GM23248 (cell line): Measurements from ENCODE around the gene PSPC1. TPM values are rescaled to one million over a fixed set of nuclear protein-coding genes. Genes with fewer than 3 reads are reported as not detected.

ENCODE experiments used
- DNase-seq: peaks from one replicate; pipeline ENCODE4 v3.0.0-alpha.2; 2015
- H2AFZ ChIP-seq: fragments of 200-600 bp; sonication (generic); 2 replicates; pipeline ENCODE4 v1.6.1; 2016; ENCODE audit warnings: antibody characterized with exemption
- H3F3A ChIP-seq: fragments of 200-600 bp; sonication (generic); 2 replicates; pipeline ENCODE4 v1.6.1; 2016; ENCODE audit warnings: mild to moderate bottlenecking, antibody characterized with exemption, mixed run types; ENCODE audit not compliant: insufficient read depth
- H3K27ac ChIP-seq: fragments of 200-600 bp; sonication (generic); 2 replicates; pipeline ENCODE4 v1.5.1; 2016; ENCODE audit warnings: mild to moderate bottlenecking
- H3K27me3 ChIP-seq: fragments of 200-600 bp; sonication (generic); replicated peaks from 2 replicates; pipeline ENCODE4 v1.6.1; 2016; ENCODE audit warnings: mild to moderate bottlenecking; ENCODE audit not compliant: insufficient read depth
- H3K36me3 ChIP-seq: fragments of 200-600 bp; sonication (generic); 2 replicates; pipeline ENCODE4 v1.6.1; 2016; ENCODE audit warnings: low read depth, mild to moderate bottlenecking
- H3K4me1 ChIP-seq: fragments of 200-600 bp; sonication (generic); 2 replicates; pipeline ENCODE4 v1.6.1; 2016; ENCODE audit warnings: mild to moderate bottlenecking; ENCODE audit not compliant: insufficient read depth
- H3K4me2 ChIP-seq: fragments of 200-600 bp; sonication (generic); one replicate; pipeline ENCODE4 v1.6.1; 2016; ENCODE audit warnings: mild to moderate bottlenecking; ENCODE audit not compliant: unreplicated experiment
- H3K4me3 ChIP-seq: fragments of 200-600 bp; sonication (generic); 2 replicates; pipeline ENCODE4 v1.5.1; 2016; ENCODE audit warnings: mild to moderate bottlenecking
- H3K79me2 ChIP-seq: fragments of 200-600 bp; sonication (generic); 2 replicates; pipeline ENCODE4 v1.6.1; 2016; ENCODE audit warnings: mild to moderate bottlenecking; ENCODE audit not compliant: insufficient read depth
- H3K9ac ChIP-seq: fragments of 200-600 bp; sonication (generic); 2 replicates; pipeline ENCODE4 v1.6.1; 2016; ENCODE audit warnings: mild to moderate bottlenecking
- H3K9me2 ChIP-seq: fragments of 200-600 bp; sonication (generic); 2 replicates; pipeline ENCODE4 v1.6.1; 2016; ENCODE audit warnings: mixed run types, mild to moderate bottlenecking, moderate library complexity; ENCODE audit not compliant: insufficient read depth
- H3K9me3 ChIP-seq: fragments of 200-600 bp; sonication (generic); one replicate; pipeline ENCODE4 v1.6.1; 2017; ENCODE audit warnings: low read depth
- H4K20me1 ChIP-seq: fragments of 200-600 bp; sonication (generic); 2 replicates; pipeline ENCODE4 v1.6.0; 2016; ENCODE audit not compliant: insufficient read depth
- EZH2 ChIP-seq: fragments of 200-600 bp; sonication (generic); IDR thresholded peaks from 2 replicates; pipeline ENCODE4 v1.6.1; 2018; ENCODE audit warnings: antibody characterized with exemption, mild to moderate bottlenecking; ENCODE audit not compliant: insufficient read depth, poor library complexity, severe bottlenecking
- EZH2phosphoT487 ChIP-seq: fragments of 200-600 bp; sonication (generic); IDR thresholded peaks from 2 replicates; pipeline ENCODE4 v1.6.1; 2018; ENCODE audit warnings: antibody characterized with exemption, moderate library complexity, mild to moderate bottlenecking, low read depth; ENCODE audit not compliant: insufficient read depth
- WGBS, 2 experiments: methylation state at CpG; one replicate each; pipeline ENCODE4 v1.1.6; 2015 to 2017; ENCODE audit warnings: low lambda C conversion rate in 2 of 2, low coverage in 1 of 2; ENCODE audit errors: missing lambda C conversion rate in 2 of 2; 5-methylcytosine and 5-hydroxymethylcytosine counted together
- in situ Hi-C: fragments of 300-500 bp; cut with MboI; formaldehyde crosslinking; loops from 2 replicates; pipeline ENCODE4 v1.15.0; 2020
- polyA plus RNA-seq: library from polyadenylated mRNA; unstranded; fragments of >200 nt; fragmentation: Nextera tagmentation; extraction: Ambion mirVana; gene quantifications from 2 replicates; pipeline ENCODE4 v1.2.1, GENCODE V29; 2016
- total RNA-seq: library from RNA; depleted of rRNA; stranded (reverse); fragments of >200 nt; shearing (Covaris generic); gene quantifications from 2 replicates; pipeline ENCODE4 v1.2.3, GENCODE V29; 2014

PSPC1 gene
- total and polyA plus RNA-seq, 2 experiments from 2014 or later, result 17.2 to 27.9 TPM

DNA sequence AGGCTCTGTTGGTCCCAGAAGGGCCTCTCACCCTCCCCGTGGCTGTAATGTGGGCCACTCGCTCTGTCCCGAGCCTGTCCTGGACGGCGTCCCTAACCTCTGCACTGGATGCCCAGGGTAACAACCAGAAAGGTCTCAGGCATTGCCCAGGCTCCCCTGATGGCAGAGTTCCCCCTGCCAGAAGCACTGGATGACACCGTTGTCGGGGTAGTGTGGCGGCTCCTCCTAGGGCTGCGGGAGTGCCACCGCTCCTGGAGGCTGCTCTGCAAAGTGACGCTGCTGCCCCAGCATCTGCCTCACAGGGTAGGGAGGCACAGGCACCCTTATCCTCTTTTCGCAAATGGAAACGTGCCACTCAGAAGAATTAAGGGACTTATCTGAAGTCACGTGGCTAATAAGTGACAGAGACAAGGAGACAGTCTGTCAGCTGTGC, 117.3 kb downstream of the PSPC1 start:
- Histone ChIP-seq H3K9me2 (no peaks in the 10 kb centered on the region), H3K36me3 (peaks cover 60% of the 10 kb centered on the region), H3K4me3 (no peak overlapping the region), H3F3A (peaks cover 10% of the 10 kb centered on the region; the same call in 1 of the 2 replicates), H3K27me3 (no peaks in the 10 kb centered on the region), H3K79me2 (no peaks in the 10 kb centered on the region), H3K27ac (no peak overlapping the region), H3K9ac (no peak overlapping the region), H4K20me1 (no peaks in the 10 kb centered on the region), H3K4me2 (no peak overlapping the region), H3K4me1 (no peaks in the 10 kb centered on the region), H2AFZ (no peak overlapping the region), H3K9me3 (no peaks in the 10 kb centered on the region)
- WGBS, 2 experiments, result 81% methylated on average over 13 of the region's 14 CpGs
- no peak for DNase-seq
- in situ Hi-C loops, result no loop called here
- TF ChIP-seq EZH2 (no peak), EZH2phosphoT487 (no peak)

DNA sequence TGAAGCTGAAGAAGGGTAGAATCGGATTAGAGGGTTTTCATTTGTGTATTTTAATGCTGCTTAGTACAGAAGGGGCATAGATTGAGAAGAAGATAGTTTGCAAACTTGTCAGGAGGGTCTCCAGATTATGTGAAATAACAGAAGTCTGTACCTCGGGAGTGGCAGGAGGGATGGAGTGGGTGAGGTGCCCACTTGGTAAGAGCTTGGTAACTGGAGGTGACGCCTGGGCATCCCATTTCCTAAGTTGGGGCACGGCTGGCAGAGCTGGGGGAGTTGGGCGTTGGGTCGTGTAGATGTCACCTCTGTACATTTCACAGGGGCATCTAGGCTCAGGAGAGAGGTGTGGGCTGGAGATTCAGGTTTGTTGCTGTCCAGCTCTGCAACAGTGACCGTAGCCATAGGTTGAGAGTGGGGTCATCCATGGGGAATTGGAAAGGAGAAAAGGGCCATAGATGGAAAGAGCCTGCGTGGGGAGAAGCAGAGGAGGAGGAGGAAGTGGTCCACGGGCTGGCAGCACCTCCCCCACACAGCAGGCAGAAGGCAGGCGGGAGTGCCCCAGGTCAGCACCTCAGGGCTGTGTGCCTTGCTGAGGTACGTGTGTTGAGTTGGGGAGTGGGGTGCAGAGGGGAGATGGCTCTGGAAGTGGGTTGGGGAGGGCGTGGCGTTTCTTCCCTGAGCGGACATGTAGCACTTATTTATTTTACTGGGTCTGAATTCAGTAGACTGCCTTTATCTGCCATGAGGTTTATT, 118.1 kb downstream of the PSPC1 start:
- Histone ChIP-seq H4K20me1 (no peaks in the 10 kb centered on the region), H3K9me2 (no peaks in the 10 kb centered on the region), H3K4me1 (no peaks in the 10 kb centered on the region), H3K36me3 (peaks cover 57% of the 10 kb centered on the region), H2AFZ (no peak overlapping the region), H3K9ac (no peak overlapping the region), H3K4me2 (no peak overlapping the region), H3K27ac (no peak overlapping the region), H3F3A (peaks cover 10% of the 10 kb centered on the region; the same call in 1 of the 2 replicates), H3K9me3 (no peaks in the 10 kb centered on the region), H3K27me3 (no peaks in the 10 kb centered on the region), H3K79me2 (no peaks in the 10 kb centered on the region), H3K4me3 (no peak overlapping the region)
- TF ChIP-seq EZH2phosphoT487 (no peak), EZH2 (no peak)
- WGBS, 2 experiments, result 94 to 95% methylated on average over 14 of the region's 14 CpGs
- no peak for DNase-seq
- in situ Hi-C loops, result no loop called here

DNA sequence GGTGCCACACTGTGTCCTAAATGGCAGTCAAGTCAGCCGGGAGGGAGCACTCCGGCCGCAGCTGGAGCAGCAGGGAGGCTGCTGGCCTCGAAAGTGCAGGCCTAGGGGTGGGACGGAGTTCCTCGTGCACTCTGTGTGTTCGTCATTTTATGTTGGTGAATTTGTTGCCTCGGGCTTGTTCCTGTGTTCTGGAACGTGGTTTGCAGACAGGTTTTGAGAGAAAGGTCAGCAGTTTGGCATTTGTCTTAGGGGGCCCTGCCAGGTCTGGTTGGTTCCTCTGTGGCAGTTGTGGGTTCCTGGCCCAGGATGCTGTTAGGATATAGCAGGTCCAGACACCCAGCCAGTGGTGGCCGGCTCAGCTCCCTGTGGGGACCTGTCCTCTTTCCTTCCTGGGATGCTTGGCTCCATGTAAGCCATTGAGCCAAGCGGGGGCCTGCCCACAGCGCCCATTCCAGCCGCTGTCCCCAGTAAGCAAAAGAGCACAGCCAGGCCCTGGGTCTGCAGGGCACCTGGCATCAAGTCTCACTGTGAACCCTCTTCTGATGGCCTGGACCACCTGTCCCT, 119.2 kb downstream of the PSPC1 start:
- Histone ChIP-seq H3K79me2 (no peaks in the 10 kb centered on the region), H3K27ac (no peak overlapping the region), H3K9ac (no peak overlapping the region), H3K9me3 (no peaks in the 10 kb centered on the region), H3K9me2 (no peaks in the 10 kb centered on the region), H3K4me1 (no peaks in the 10 kb centered on the region), H3K36me3 (peaks cover 63% of the 10 kb centered on the region), H3F3A (peaks cover 10% of the 10 kb centered on the region; the same call in 1 of the 2 replicates), H4K20me1 (no peaks in the 10 kb centered on the region), H2AFZ (no peak overlapping the region), H3K4me2 (no peak overlapping the region), H3K4me3 (no peak overlapping the region), H3K27me3 (no peaks in the 10 kb centered on the region)
- DNase-seq, result no peak
- TF ChIP-seq EZH2phosphoT487, result no peak
- TF ChIP-seq EZH2, result no peak
- WGBS, 2 experiments, result 83 to 84% methylated on average over 12 of the region's 13 CpGs
- in situ Hi-C loops, result no loop called here

DNA sequence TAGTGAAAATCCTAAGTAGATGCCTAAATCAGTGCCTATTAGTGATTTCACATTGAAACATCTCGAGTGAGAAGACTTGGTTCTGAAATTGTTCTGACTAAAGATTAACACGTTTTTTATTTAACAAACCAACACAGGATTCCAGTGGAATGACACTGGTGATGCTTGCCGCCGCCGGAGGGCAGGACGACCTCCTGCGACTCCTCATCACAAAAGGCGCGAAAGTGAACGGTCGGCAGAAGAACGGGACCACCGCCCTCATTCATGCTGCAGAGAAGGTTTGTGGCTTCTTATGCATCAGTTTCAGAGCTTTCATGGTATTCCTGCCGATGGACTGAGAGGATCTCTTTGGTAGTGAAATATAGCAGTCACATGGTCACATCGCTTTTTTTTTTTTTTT, 121.2 kb downstream of the PSPC1 start:
- no peak overlapping the region for H2AFZ ChIP-seq
- no peak overlapping the region for H3K4me2 ChIP-seq
- H3F3A ChIP-seq, result no peaks in the 10 kb centered on the region; the same call in 1 of the 2 replicates
- no peak overlapping the region for H3K9ac ChIP-seq
- H3K9me2 ChIP-seq, result no peaks in the 10 kb centered on the region
- no peaks in the 10 kb centered on the region for H3K27me3 ChIP-seq
- no peaks in the 10 kb centered on the region for H3K9me3 ChIP-seq
- in situ Hi-C loops, result no loop called here
- no peak overlapping the region for H3K27ac ChIP-seq
- H3K79me2 ChIP-seq, result no peaks in the 10 kb centered on the region
- H3K36me3 ChIP-seq, result peaks cover 51% of the 10 kb centered on the region
- WGBS, 2 experiments, result 94 to 96% methylated on average over 15 of the region's 15 CpGs
- H3K4me1 ChIP-seq, result no peaks in the 10 kb centered on the region
- H3K4me3 ChIP-seq, result no peak overlapping the region
- H4K20me1 ChIP-seq, result no peaks in the 10 kb centered on the region
- no peak for DNase-seq
- no peak for TF ChIP-seq EZH2
- TF ChIP-seq EZH2phosphoT487, result no peak
